ENCODE results near the gene NOS1AP. TPM values are rescaled to one million over a fixed set of nuclear protein-coding genes. Genes with fewer than 3 reads are reported as not detected.

Gene NOS1AP
- total RNA-seq, 1 experiment from 2014 or later: 2.6 TPM

DNA sequence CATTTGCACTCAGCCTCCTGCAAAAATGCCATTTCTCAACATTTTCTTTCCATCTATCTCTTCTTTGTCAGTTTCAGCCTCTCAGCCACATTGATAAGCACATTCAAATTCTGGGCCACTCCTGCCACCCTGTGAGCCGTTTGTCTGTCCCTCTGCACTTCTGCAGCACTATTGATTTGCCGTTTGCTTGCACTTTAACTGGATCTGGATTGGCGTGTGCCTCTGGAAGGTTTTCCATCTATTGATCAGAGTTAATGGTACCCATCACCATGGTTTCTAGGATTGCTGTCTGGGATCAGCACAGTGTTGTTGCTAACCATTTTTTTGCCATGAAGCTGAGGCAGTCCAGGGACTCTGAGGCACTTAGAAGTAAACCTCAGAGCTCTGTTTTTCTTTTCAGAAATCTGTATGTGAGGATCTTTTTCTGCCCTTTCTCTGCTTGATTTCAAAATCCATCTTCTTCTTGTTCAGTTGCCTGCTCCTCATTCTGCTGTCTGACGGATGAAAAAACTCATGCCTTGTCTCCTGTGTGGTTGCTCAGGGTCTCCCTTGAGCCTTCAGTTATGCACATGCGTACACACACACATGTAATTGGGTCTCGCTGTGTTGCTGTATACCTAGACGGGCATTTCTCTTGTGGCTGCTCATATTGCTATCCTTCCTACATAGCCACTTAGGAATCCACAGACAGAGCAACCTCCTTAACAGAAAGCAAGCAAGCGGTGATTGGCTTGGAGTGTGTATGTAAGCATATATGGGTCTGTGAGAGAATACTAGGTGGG is 67.9 kb downstream of the NOS1AP start:
- Histone ChIP-seq H3K27ac (ENCODE audit: low read length) (peak overlapping the region; percentile 30), H3K4me3 (ENCODE audit: low read length) (no peak overlapping the region)

DNA sequence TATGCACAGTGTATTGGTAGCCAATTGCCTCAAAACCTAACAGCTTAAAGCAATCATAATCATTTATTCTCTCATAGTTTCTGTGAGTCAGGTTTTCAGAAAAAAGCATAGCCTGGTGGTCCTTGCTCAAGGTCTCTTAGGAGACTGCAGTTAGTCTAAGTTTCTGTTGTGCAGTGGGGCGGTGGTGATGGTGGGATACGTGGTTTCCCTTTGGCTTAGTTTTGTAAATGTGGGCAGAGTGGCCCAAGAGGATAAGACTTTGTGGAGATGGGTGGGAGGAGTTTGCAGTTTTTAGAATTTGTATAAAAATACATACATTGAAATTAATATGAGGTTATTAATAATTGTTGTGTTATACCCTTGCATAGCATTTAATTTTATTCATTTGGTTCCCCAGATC is 68.6 kb downstream of the NOS1AP start:
- no peak for DNase-seq
- Histone ChIP-seq H3K4me1 (ENCODE audit: insufficient read depth, low read length) (peaks cover 66% of the 10 kb centered on the region), H3K9ac (ENCODE audit: low read length) (no peak overlapping the region), H3F3A (ENCODE audit: low read length, unreplicated experiment) (no peaks in the 10 kb centered on the region), H3K27me3 (ENCODE audit: low read length) (no peaks in the 10 kb centered on the region), H3K79me2 (ENCODE audit: low read length) (0 out of 2 replicates have a peak, but pooled peaks cover 7% of the 10 kb centered on the region), H3K9me3 (ENCODE audit: low read length) (no peaks in the 10 kb centered on the region), H3K9me2 (replicated peaks; ENCODE audit: low read length) (no peaks in the 10 kb centered on the region), H2AFZ (ENCODE audit: low read length) (no peak overlapping the region), H3K4me3 (ENCODE audit: low read length) (no peak overlapping the region), H3K36me3 (ENCODE audit: low read depth, low read length) (no peaks in the 10 kb centered on the region), H3K27ac (ENCODE audit: low read length) (no peak overlapping the region), H3K4me2 (ENCODE audit: low read length) (no peak overlapping the region), H4K20me1 (ENCODE audit: low read length) (no peaks in the 10 kb centered on the region)
- POLR2A ChIA-PET (ENCODE audit: unreplicated experiment): no interaction called here
- TF ChIP-seq EZH2 (IDR thresholded peaks at IDR 0.05; ENCODE audit: low read length, unreplicated experiment) (no peak), EZH2phosphoT487 (IDR thresholded peaks at IDR 0.05; ENCODE audit: borderline replicate concordance, low read length) (no peak)
- TF ChIP-seq, protein P1, sequence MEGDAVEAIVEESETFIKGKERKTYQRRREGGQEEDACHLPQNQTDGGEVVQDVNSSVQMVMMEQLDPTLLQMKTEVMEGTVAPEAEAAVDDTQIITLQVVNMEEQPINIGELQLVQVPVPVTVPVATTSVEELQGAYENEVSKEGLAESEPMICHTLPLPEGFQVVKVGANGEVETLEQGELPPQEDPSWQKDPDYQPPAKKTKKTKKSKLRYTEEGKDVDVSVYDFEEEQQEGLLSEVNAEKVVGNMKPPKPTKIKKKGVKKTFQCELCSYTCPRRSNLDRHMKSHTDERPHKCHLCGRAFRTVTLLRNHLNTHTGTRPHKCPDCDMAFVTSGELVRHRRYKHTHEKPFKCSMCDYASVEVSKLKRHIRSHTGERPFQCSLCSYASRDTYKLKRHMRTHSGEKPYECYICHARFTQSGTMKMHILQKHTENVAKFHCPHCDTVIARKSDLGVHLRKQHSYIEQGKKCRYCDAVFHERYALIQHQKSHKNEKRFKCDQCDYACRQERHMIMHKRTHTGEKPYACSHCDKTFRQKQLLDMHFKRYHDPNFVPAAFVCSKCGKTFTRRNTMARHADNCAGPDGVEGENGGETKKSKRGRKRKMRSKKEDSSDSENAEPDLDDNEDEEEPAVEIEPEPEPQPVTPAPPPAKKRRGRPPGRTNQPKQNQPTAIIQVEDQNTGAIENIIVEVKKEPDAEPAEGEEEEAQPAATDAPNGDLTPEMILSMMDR (conservative IDR thresholded peaks at IDR 0.05; ENCODE audit: low read depth, low read length): no peak
- BruUV-seq (replicated peaks): no TSS peak
- CTCF ChIA-PET: no interaction called here
- ATAC-seq: no peak
- intact Hi-C loops (cut with micrococcal nuclease): loop anchor here (5.0 kb wide), 1 partner anchor 46 kb away; no protein-coding TSS in a partner anchor

More for the DNA sequence above, 67.9 kb downstream of the NOS1AP start:
- ATAC-seq (no peak), DNase-seq (no peak)
- H3K9ac ChIP-seq (ENCODE audit: low read length): no peak overlapping the region
- peak overlapping the region; percentile 11; the same call in 1 of the 2 replicates for H2AFZ ChIP-seq (ENCODE audit: low read length)
- H3K9me2 ChIP-seq (replicated peaks; ENCODE audit: low read length): no peaks in the 10 kb centered on the region
- no TSS peak for BruUV-seq (replicated peaks)
- peak overlapping the region; percentile 55 for H3K4me2 ChIP-seq (ENCODE audit: low read length)
- TF ChIP-seq EZH2 (IDR thresholded peaks at IDR 0.05; ENCODE audit: low read length, unreplicated experiment): no peak
- TF ChIP-seq, protein P1 (conservative IDR thresholded peaks at IDR 0.05; ENCODE audit: low read depth, low read length): no peak
- TF ChIP-seq EZH2phosphoT487 (IDR thresholded peaks at IDR 0.05; ENCODE audit: borderline replicate concordance, low read length): no peak
- no peaks in the 10 kb centered on the region for H3K9me3 ChIP-seq (ENCODE audit: low read length)
- intact Hi-C loops (cut with micrococcal nuclease): loop anchor here (2.0 to 5.0 kb wide), 2 partner anchors 45 to 67 kb away; no protein-coding TSS in a partner anchor
- H3K4me1 ChIP-seq (ENCODE audit: insufficient read depth, low read length): peaks cover 63% of the 10 kb centered on the region
- H3K36me3 ChIP-seq (ENCODE audit: low read depth, low read length): no peaks in the 10 kb centered on the region
- 0 out of 2 replicates have a peak, but pooled peaks cover 7% of the 10 kb centered on the region for H3K79me2 ChIP-seq (ENCODE audit: low read length)
- H3K27me3 ChIP-seq (ENCODE audit: low read length): no peaks in the 10 kb centered on the region
- ChIA-PET CTCF (no interaction called here), POLR2A (ENCODE audit: unreplicated experiment) (interaction anchor here (0.9 kb wide), 1 partner anchor 156 kb away, joined by 3 read pairs; no protein-coding TSS in a partner anchor)
- H3F3A ChIP-seq (ENCODE audit: low read length, unreplicated experiment): no peaks in the 10 kb centered on the region
- no peaks in the 10 kb centered on the region for H4K20me1 ChIP-seq (ENCODE audit: low read length)
